Ishikawa (cell line): ENCODE measurements around the gene LRRC1.

Source experiments
- CEBPB ChIP-seq: IDR thresholded peaks from 2 replicates; pipeline ENCODE4 v1.6.1; 2012
- CREB1 ChIP-seq: IDR thresholded peaks from 2 replicates; pipeline ENCODE4 v1.6.1; 2012; ENCODE audit warnings: low read depth
- NFIC ChIP-seq: IDR thresholded peaks from 2 replicates; pipeline ENCODE4 v1.6.1; 2012
- RAD21 ChIP-seq: IDR thresholded peaks from 2 replicates; pipeline ENCODE4 v1.6.1; 2012; ENCODE audit warnings: low read depth
- REST ChIP-seq: IDR thresholded peaks from 2 replicates; pipeline ENCODE4 v1.6.1; 2012; ENCODE audit warnings: low read depth, mild to moderate bottlenecking
- TAF1 ChIP-seq: IDR thresholded peaks from 2 replicates; pipeline ENCODE4 v1.6.1; 2012; ENCODE audit warnings: low read depth, mild to moderate bottlenecking

- TF ChIP-seq TAF1 (no peak), NFIC (0 out of 2 replicates have a peak, but pooled peaks have one; percentile 36), RAD21 (no peak), CEBPB (no peak), REST (no peak), CREB1 (no peak)
These were observed 99.3 kb downstream of the LRRC1 start for GRCh38 chr6:53894091-53894490.
